GM23338 (cell line): ENCODE data around the gene IL22RA1. TPM values are rescaled to one million over a fixed set of nuclear protein-coding genes. Genes with fewer than 3 reads are reported as not detected.

Source experiments
- ATAC-seq: fragments of 200-7000 bp; cut with Tn5 transposase; 3 replicates; pipeline ENCODE4 v1.9.1; 2020
- DNase-seq: peaks from one replicate; pipeline ENCODE4 v3.0.0-alpha.2; 2015; ENCODE audit warnings: low spot score
- H2AFZ ChIP-seq: fragments of 200-600 bp; sonication (generic); 2 replicates; pipeline ENCODE4 v1.8.0; 2016; ENCODE audit warnings: antibody characterized with exemption, mild to moderate bottlenecking, moderate library complexity
- H3F3A ChIP-seq: fragments of 200-600 bp; sonication (generic); replicated peaks from 2 replicates; pipeline ENCODE4 v1.8.0; 2017; ENCODE audit warnings: antibody characterized with exemption, mixed run types, low read depth
- H3K27ac ChIP-seq: fragments of 200-600 bp; sonication (generic); 2 replicates; pipeline ENCODE4 v1.6.1; 2016; ENCODE audit warnings: low read depth
- H3K27me3 ChIP-seq: fragments of 200-600 bp; sonication (generic); 2 replicates; pipeline ENCODE4 v1.8.0; 2016; ENCODE audit warnings: mild to moderate bottlenecking, mixed run types, moderate library complexity; ENCODE audit not compliant: insufficient read depth
- H3K36me3 ChIP-seq: fragments of 200-600 bp; sonication (generic); 2 replicates; pipeline ENCODE4 v1.8.0; 2016; ENCODE audit warnings: mild to moderate bottlenecking; ENCODE audit not compliant: insufficient read depth
- H3K4me1 ChIP-seq: fragments of 200-600 bp; sonication (generic); 2 replicates; pipeline ENCODE4 v1.8.0; 2016; ENCODE audit warnings: mild to moderate bottlenecking, moderate library complexity; ENCODE audit not compliant: insufficient read depth
- H3K4me2 ChIP-seq: fragments of 200-600 bp; sonication (generic); 2 replicates; pipeline ENCODE4 v1.7.1; 2017; ENCODE audit warnings: mixed run types
- H3K4me3 ChIP-seq: fragments of 200-600 bp; sonication (generic); 2 replicates; pipeline ENCODE4 v1.6.1; 2016; ENCODE audit warnings: mixed run types
- H3K79me2 ChIP-seq: fragments of 200-600 bp; sonication (generic); replicated peaks from 2 replicates; pipeline ENCODE4 v1.8.0; 2017; ENCODE audit warnings: mild to moderate bottlenecking; ENCODE audit not compliant: insufficient read depth
- H3K9me2 ChIP-seq: fragments of 200-600 bp; sonication (generic); 2 replicates; pipeline ENCODE4 v1.8.0; 2017; ENCODE audit not compliant: insufficient read depth
- H4K20me1 ChIP-seq: fragments of 200-600 bp; sonication (generic); replicated peaks from 2 replicates; pipeline ENCODE4 v1.8.0; 2017; ENCODE audit warnings: mild to moderate bottlenecking; ENCODE audit not compliant: insufficient read depth
- H3K27ac Mint-ChIP-seq: 2 replicates; pipeline ENCODE4 v1.8.0; 2020; ENCODE audit warnings: inconsistent platforms, mild to moderate bottlenecking, moderate library complexity, mixed read lengths
- H3K27me3 Mint-ChIP-seq: 3 replicates; pipeline ENCODE4 v1.8.0; 2022; ENCODE audit warnings: low read depth, mild to moderate bottlenecking, moderate library complexity, mixed read lengths, inconsistent platforms; ENCODE audit not compliant: insufficient read depth, poor library complexity
- H3K36me3 Mint-ChIP-seq: 3 replicates; pipeline ENCODE4 v1.8.0; 2021; ENCODE audit warnings: low read depth, mild to moderate bottlenecking, inconsistent platforms, moderate library complexity, mixed read lengths
- H3K4me1 Mint-ChIP-seq: 3 replicates; pipeline ENCODE4 v1.8.0; 2020; ENCODE audit warnings: mild to moderate bottlenecking, inconsistent platforms, mixed read lengths
- H3K4me3 Mint-ChIP-seq: 3 replicates; pipeline ENCODE4 v1.8.0; 2021; ENCODE audit warnings: moderate library complexity, mild to moderate bottlenecking, inconsistent platforms, mixed read lengths
- H3K9me3 Mint-ChIP-seq: 3 replicates; pipeline ENCODE4 v1.8.0; 2020; ENCODE audit warnings: moderate library complexity, mild to moderate bottlenecking, inconsistent platforms, mixed read lengths
- CREB1 ChIP-seq: fragments of 250-450 bp; sonication (Bioruptor Pico); IDR thresholded peaks from 2 replicates; pipeline ENCODE4 v1.5.0; 2020; ENCODE audit warnings: low read depth, mild to moderate bottlenecking, moderate library complexity
- EZH2phosphoT487 ChIP-seq: fragments of 200-600 bp; sonication (generic); IDR thresholded peaks from one replicate; pipeline ENCODE4 v1.8.1; 2018; ENCODE audit warnings: antibody characterized with exemption; ENCODE audit not compliant: unreplicated experiment
- JUNB ChIP-seq: IDR thresholded peaks from one replicate; pipeline ENCODE4 v1.6.1; 2016; ENCODE audit warnings: antibody characterized with exemption; ENCODE audit not compliant: unreplicated experiment
- NANOG ChIP-seq: IDR thresholded peaks from 2 replicates; pipeline ENCODE4 v1.6.1; 2016; ENCODE audit warnings: antibody characterized with exemption, borderline replicate concordance
- POLR2AphosphoS5 ChIP-seq: IDR thresholded peaks from 2 replicates; pipeline ENCODE4 v1.6.1; 2016; ENCODE audit warnings: antibody characterized with exemption, low read depth
- STAT1 ChIP-seq: IDR thresholded peaks from one replicate; pipeline ENCODE4 v1.6.1; 2016; ENCODE audit warnings: antibody characterized with exemption; ENCODE audit not compliant: unreplicated experiment
- ZNF114 ChIP-seq: fragments of 250-450 bp; sonication (Bioruptor Pico); IDR thresholded peaks from 2 replicates; pipeline ENCODE4 v1.5.0; 2020; ENCODE audit warnings: mild to moderate bottlenecking, moderate library complexity
- polyA plus RNA-seq: library from polyadenylated mRNA; unstranded; fragments of >200 nt; fragmentation: Nextera tagmentation; extraction: Ambion mirVana; gene quantifications from 2 replicates; pipeline ENCODE4 v1.2.1, GENCODE V29; 2016
- total RNA-seq: library from RNA; depleted of rRNA; stranded (reverse); fragments of >200 nt; shearing (Covaris generic); gene quantifications from 2 replicates; pipeline ENCODE4 v1.2.3, GENCODE V29; 2014
- TF ChIP-seq, protein P1 (sequence below): fragments of 250-450 bp; sonication (Bioruptor Pico); IDR thresholded peaks from 2 replicates; pipeline ENCODE4 v1.5.0; 2020; ENCODE audit warnings: mild to moderate bottlenecking, moderate library complexity
- TF ChIP-seq, protein P2 (sequence below), 2 experiments: fragments of 200-600 bp in 1 of 2; sonication (generic) in 1 of 2; conservative IDR thresholded peaks; 2 replicates each; pipeline versions ENCODE4 v1.5.1 to v1.6.1; 2016 to 2017; ENCODE audit warnings: antibody characterized with exemption in 2 of 2, low read depth in 2 of 2, mild to moderate bottlenecking in 2 of 2, moderate library complexity in 1 of 2

Gene IL22RA1
- total and polyA plus RNA-seq, 2 experiments from 2014 or later: 0.11 to 0.28 TPM

DNA sequence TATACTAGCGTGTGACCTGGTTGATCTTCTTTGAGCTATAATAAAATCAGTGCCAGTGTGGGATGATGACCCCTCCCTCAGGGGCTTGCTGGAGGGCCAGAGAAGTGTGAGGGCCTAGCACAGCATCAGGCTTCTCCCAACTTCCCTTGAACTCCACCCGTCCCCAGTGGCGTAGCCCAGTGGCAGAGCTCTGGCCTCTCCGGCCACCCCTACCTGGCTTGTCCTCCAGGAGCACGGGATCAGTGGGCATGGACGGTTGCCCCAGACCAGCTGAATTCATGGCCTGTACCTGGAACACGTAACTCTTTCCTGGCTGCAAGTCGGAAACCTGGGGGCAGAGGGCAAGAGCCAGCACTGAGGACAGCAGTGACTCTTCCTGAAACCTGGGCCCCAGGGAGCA is 67.0 kb downstream of the IL22RA1 start (continued):
- TF ChIP-seq, protein P1, sequence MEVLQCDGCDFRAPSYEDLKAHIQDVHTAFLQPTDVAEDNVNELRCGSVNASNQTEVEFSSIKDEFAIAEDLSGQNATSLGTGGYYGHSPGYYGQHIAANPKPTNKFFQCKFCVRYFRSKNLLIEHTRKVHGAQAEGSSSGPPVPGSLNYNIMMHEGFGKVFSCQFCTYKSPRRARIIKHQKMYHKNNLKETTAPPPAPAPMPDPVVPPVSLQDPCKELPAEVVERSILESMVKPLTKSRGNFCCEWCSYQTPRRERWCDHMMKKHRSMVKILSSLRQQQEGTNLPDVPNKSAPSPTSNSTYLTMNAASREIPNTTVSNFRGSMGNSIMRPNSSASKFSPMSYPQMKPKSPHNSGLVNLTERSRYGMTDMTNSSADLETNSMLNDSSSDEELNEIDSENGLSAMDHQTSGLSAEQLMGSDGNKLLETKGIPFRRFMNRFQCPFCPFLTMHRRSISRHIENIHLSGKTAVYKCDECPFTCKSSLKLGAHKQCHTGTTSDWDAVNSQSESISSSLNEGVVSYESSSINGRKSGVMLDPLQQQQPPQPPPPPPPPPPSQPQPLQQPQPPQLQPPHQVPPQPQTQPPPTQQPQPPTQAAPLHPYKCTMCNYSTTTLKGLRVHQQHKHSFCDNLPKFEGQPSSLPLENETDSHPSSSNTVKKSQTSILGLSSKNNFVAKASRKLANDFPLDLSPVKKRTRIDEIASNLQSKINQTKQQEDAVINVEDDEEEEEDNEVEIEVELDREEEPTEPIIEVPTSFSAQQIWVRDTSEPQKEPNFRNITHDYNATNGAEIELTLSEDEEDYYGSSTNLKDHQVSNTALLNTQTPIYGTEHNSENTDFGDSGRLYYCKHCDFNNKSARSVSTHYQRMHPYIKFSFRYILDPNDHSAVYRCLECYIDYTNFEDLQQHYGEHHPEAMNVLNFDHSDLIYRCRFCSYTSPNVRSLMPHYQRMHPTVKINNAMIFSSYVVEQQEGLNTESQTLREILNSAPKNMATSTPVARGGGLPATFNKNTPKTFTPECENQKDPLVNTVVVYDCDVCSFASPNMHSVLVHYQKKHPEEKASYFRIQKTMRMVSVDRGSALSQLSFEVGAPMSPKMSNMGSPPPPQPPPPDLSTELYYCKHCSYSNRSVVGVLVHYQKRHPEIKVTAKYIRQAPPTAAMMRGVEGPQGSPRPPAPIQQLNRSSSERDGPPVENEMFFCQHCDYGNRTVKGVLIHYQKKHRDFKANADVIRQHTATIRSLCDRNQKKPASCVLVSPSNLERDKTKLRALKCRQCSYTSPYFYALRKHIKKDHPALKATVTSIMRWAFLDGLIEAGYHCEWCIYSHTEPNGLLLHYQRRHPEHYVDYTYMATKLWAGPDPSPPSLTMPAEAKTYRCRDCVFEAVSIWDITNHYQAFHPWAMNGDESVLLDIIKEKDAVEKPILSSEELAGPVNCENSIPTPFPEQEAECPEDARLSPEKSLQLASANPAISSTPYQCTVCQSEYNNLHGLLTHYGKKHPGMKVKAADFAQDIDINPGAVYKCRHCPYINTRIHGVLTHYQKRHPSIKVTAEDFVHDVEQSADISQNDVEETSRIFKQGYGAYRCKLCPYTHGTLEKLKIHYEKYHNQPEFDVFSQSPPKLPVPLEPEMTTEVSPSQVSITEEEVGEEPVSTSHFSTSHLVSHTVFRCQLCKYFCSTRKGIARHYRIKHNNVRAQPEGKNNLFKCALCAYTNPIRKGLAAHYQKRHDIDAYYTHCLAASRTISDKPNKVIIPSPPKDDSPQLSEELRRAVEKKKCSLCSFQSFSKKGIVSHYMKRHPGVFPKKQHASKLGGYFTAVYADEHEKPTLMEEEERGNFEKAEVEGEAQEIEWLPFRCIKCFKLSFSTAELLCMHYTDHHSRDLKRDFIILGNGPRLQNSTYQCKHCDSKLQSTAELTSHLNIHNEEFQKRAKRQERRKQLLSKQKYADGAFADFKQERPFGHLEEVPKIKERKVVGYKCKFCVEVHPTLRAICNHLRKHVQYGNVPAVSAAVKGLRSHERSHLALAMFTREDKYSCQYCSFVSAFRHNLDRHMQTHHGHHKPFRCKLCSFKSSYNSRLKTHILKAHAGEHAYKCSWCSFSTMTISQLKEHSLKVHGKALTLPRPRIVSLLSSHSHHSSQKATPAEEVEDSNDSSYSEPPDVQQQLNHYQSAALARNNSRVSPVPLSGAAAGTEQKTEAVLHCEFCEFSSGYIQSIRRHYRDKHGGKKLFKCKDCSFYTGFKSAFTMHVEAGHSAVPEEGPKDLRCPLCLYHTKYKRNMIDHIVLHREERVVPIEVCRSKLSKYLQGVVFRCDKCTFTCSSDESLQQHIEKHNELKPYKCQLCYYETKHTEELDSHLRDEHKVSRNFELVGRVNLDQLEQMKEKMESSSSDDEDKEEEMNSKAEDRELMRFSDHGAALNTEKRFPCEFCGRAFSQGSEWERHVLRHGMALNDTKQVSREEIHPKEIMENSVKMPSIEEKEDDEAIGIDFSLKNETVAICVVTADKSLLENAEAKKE: no peak
- TF ChIP-seq JUNB (no peak), CREB1 (CRISPR knock-in tag) (no peak), STAT1 (no peak), EZH2phosphoT487 (no peak), ZNF114 (CRISPR knock-in tag) (no peak)

DNA sequence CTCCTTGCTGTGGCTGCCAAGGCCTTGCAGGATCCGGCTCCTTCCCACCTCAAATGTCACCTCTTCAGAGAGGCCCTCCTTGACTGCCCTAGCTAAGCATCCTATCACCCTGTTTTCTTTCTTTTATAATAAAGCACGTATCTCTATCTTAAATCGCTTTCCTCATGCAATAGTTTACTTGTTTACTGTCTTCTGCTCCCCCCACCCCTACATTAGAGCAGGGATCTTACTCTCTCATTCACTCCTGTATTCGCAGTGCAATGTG is 67.4 kb downstream of the IL22RA1 start:
- Histone ChIP-seq H3F3A (no peaks in the 10 kb centered on the region), H3K79me2 (no peaks in the 10 kb centered on the region), H3K27ac (no peak overlapping the region), H3K27me3 (no peaks in the 10 kb centered on the region), H3K4me2 (no peak overlapping the region), H3K9me2 (no peaks in the 10 kb centered on the region), H4K20me1 (no peaks in the 10 kb centered on the region), H2AFZ (no peak overlapping the region), H3K4me3 (no peak overlapping the region), H3K4me1 (peaks cover 14% of the 10 kb centered on the region), H3K36me3 (no peaks in the 10 kb centered on the region)
- H3K27me3 Mint-ChIP-seq: peaks cover 5% of the 10 kb centered on the region
- ATAC-seq: no peak
- TF ChIP-seq NANOG (no peak), CREB1 (CRISPR knock-in tag) (no peak), ZNF114 (CRISPR knock-in tag) (no peak), POLR2AphosphoS5 (no peak)
- TF ChIP-seq, protein P2, sequence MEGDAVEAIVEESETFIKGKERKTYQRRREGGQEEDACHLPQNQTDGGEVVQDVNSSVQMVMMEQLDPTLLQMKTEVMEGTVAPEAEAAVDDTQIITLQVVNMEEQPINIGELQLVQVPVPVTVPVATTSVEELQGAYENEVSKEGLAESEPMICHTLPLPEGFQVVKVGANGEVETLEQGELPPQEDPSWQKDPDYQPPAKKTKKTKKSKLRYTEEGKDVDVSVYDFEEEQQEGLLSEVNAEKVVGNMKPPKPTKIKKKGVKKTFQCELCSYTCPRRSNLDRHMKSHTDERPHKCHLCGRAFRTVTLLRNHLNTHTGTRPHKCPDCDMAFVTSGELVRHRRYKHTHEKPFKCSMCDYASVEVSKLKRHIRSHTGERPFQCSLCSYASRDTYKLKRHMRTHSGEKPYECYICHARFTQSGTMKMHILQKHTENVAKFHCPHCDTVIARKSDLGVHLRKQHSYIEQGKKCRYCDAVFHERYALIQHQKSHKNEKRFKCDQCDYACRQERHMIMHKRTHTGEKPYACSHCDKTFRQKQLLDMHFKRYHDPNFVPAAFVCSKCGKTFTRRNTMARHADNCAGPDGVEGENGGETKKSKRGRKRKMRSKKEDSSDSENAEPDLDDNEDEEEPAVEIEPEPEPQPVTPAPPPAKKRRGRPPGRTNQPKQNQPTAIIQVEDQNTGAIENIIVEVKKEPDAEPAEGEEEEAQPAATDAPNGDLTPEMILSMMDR (conservative IDR thresholded peaks at IDR 0.05; ENCODE audit: low read depth in 2 of 2): no peak
- H3K4me1 Mint-ChIP-seq: peaks cover 26% of the 10 kb centered on the region
- no peak for DNase-seq
- no peak overlapping the region for H3K4me3 Mint-ChIP-seq
- no peaks in the 10 kb centered on the region for H3K9me3 Mint-ChIP-seq
- H3K36me3 Mint-ChIP-seq: no peaks in the 10 kb centered on the region
- no peak overlapping the region for H3K27ac Mint-ChIP-seq
